Measurements from ENCODE around the gene DEPDC5. TPM values are rescaled to one million over a fixed set of nuclear protein-coding genes. Genes with fewer than 3 reads are reported as not detected.

Gene DEPDC5
- total RNA-seq, 1 experiment from 2014 or later, result 39.3 TPM

DNA sequence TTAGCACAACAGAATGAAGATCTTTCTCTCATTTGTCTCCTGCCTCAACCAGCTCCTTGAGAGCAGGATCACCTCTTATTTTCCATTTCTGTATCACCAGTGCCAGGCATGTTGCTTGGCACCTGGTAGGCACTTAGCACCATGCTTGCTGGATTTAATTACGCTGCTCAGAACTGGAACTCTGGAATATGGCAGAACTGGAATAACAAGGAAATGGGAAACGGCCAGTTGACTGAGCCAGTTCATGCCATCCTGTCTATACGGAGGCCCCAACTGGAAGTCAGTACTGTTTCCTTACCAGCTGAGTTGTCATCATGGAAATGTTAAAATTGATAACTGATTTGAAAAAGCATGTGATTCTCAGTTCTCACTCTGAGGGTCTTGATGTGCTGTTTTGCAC is 121.0 kb downstream of the DEPDC5 start:
- H3K27me3 ChIP-seq (replicated peaks; ENCODE audit: insufficient read depth, low read depth, low read length, poor library complexity), result no peaks in the 10 kb centered on the region
- no peaks in the 10 kb centered on the region for H3K9me3 ChIP-seq (ENCODE audit: low read depth, low read length, poor library complexity, severe bottlenecking)
- intact Hi-C loops (cut with micrococcal nuclease; ENCODE audit: unreplicated experiment), result no loop called here
- TF ChIP-seq CTCF (conservative IDR thresholded peaks at IDR 0.05; ENCODE audit: low read depth, low read length) (no peak), EZH2 (IDR thresholded peaks at IDR 0.05; ENCODE audit: borderline replicate concordance, low read depth, low read length, poor library complexity, severe bottlenecking) (no peak)
- no TSS peak for BruUV-seq (replicated peaks)
- ChIA-PET CTCF (no interaction called here), POLR2A (ENCODE audit: low non-redundant PET) (interaction anchor here (0.6 kb wide), 1 partner anchor 915 kb away, joined by 3 read pairs; no protein-coding TSS in a partner anchor)
- no peak overlapping the region for H3K27ac ChIP-seq (ENCODE audit: low read depth, low read length, poor library complexity, severe bottlenecking)
- peaks cover 5% of the 10 kb centered on the region for H3K36me3 ChIP-seq (ENCODE audit: insufficient read depth, low read length, poor library complexity, severe bottlenecking)
- no peak for DNase-seq (ENCODE audit: low spot score)
- H3K4me1 ChIP-seq (ENCODE audit: insufficient read depth, low read length, poor library complexity, severe bottlenecking), result peaks cover 8% of the 10 kb centered on the region
- no peak overlapping the region for H3K4me3 ChIP-seq (ENCODE audit: low read depth, low read length, poor library complexity, severe bottlenecking)

DNA sequence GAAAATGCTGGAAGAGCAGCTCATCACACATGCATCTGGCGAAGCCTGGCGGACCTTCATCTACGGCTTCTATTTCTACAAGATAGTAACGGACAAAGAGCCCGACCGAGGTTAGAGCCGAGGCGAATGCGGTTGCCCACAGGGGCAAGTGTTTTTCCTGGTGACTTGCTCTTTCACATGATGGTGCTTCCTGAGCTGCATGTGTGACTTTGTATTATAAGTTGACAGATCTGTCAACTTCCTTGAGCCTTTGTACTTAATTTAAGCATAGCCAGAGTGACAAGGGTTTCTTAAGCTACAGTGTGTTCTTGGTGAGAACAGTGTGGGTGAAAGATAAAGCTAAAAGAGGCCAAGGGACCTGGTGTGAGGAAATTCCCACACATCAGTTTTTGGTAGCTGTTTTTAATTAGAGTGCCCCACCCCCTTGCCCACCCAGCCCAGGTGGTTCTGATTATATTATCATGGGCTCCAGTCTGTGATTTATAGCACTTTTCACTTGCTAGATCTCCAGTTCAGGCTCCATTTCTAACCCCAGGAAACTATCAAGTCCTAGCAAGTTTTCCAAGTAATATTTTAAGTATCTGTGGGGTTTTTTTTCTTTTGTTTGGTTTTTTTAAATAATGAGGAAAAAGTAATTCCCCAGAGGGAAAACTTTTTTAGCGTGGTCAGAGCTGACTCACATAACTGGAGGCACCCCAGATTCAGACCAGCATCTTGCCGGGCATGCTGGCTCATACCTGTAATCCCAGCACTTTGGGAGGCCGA is 122.5 kb downstream of the DEPDC5 start:
- CTCF ChIA-PET, result interaction anchor here (0.6 to 0.7 kb wide), 3 partner anchors 74 to 929 kb away, joined by 3 to 6 read pairs (median 4); no protein-coding TSS in a partner anchor
- POLR2A ChIA-PET (ENCODE audit: low non-redundant PET), result interaction anchor here (0.7 kb wide), 1 partner anchor 115 kb away, joined by 4 read pairs; no protein-coding TSS in a partner anchor
- Histone ChIP-seq H3K36me3 (ENCODE audit: insufficient read depth, low read length, poor library complexity, severe bottlenecking) (peaks cover 5% of the 10 kb centered on the region), H3K27me3 (replicated peaks; ENCODE audit: insufficient read depth, low read depth, low read length, poor library complexity) (no peaks in the 10 kb centered on the region), H3K27ac (ENCODE audit: low read depth, low read length, poor library complexity, severe bottlenecking) (no peak overlapping the region), H3K9me3 (ENCODE audit: low read depth, low read length, poor library complexity, severe bottlenecking) (no peaks in the 10 kb centered on the region), H3K4me1 (ENCODE audit: insufficient read depth, low read length, poor library complexity, severe bottlenecking) (peaks cover 8% of the 10 kb centered on the region), H3K4me3 (ENCODE audit: low read depth, low read length, poor library complexity, severe bottlenecking) (no peak overlapping the region)
- no TSS peak for BruUV-seq (replicated peaks)
- TF ChIP-seq CTCF (conservative IDR thresholded peaks at IDR 0.05; ENCODE audit: low read depth, low read length), result no peak
- TF ChIP-seq EZH2 (IDR thresholded peaks at IDR 0.05; ENCODE audit: borderline replicate concordance, low read depth, low read length, poor library complexity, severe bottlenecking), result no peak
- DNase-seq (ENCODE audit: low spot score), result peak; percentile 24
- intact Hi-C loops (cut with micrococcal nuclease; ENCODE audit: unreplicated experiment), result no loop called here

DNA sequence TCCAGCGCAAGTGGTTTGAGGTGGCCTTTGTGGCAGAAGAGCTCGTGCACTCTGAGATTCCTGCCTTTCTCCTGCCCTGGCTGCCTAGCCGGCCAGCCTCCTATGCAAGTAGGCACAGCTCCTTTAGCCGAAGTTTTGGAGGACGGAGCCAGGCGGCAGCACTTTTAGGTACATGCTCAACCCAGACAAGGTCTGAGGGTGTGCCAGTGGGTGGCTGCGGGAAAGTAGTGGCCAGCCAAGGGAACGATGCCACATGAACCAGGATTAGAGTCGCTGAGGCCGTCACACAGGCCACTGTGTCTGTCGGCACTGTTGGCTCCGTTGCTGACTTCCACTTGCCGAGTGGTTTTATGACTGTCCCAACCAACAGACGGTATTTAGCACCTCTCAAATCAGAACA is 125.8 kb downstream of the DEPDC5 start:
- H3K9me3 ChIP-seq (ENCODE audit: low read depth, low read length, poor library complexity, severe bottlenecking), result no peaks in the 10 kb centered on the region
- H3K27ac ChIP-seq (ENCODE audit: low read depth, low read length, poor library complexity, severe bottlenecking), result no peak overlapping the region
- ChIA-PET POLR2A (ENCODE audit: low non-redundant PET) (no interaction called here), CTCF (no interaction called here)
- H3K4me1 ChIP-seq (ENCODE audit: insufficient read depth, low read length, poor library complexity, severe bottlenecking), result peaks cover 8% of the 10 kb centered on the region
- BruUV-seq (replicated peaks), result no TSS peak
- no peaks in the 10 kb centered on the region for H3K36me3 ChIP-seq (ENCODE audit: insufficient read depth, low read length, poor library complexity, severe bottlenecking)
- no peaks in the 10 kb centered on the region for H3K27me3 ChIP-seq (replicated peaks; ENCODE audit: insufficient read depth, low read depth, low read length, poor library complexity)
- TF ChIP-seq CTCF (conservative IDR thresholded peaks at IDR 0.05; ENCODE audit: low read depth, low read length) (no peak), EZH2 (IDR thresholded peaks at IDR 0.05; ENCODE audit: borderline replicate concordance, low read depth, low read length, poor library complexity, severe bottlenecking) (no peak)
- DNase-seq (ENCODE audit: low spot score), result no peak
- no peak overlapping the region for H3K4me3 ChIP-seq (ENCODE audit: low read depth, low read length, poor library complexity, severe bottlenecking)
- intact Hi-C loops (cut with micrococcal nuclease; ENCODE audit: unreplicated experiment), result no loop called here

Data from A673 (cell line).